ENCODE measurements around the gene IL31. TPM values are rescaled to one million over a fixed set of nuclear protein-coding genes. Genes with fewer than 3 reads are reported as not detected.

Gene IL31
- total RNA-seq, 6 donors from 2014 or later, result not detected

- DNase-seq (peak in 1 of 2 donors; percentile 68), ATAC-seq (ENCODE audit: low FRiP score in 2 of 2) (no peak)
- H3K4me1 ChIP-seq, result no peaks in the 10 kb centered on the region
- H3K36me3 ChIP-seq, result peaks cover 9 to 70% (median 57%) of the 10 kb centered on the region in 4 donors
- H3K27me3 ChIP-seq, result no peaks in the 10 kb centered on the region
- no peak overlapping the region for H3K27ac ChIP-seq
- WGBS, 2 donors, result 82 to 87% methylated on average over 18 to 21 of the region's 21 CpGs
- no peak for TF ChIP-seq EP300 (IDR thresholded peaks at IDR 0.05)
- no peak for TF ChIP-seq POLR2AphosphoS5 (IDR thresholded peaks at IDR 0.05)
- TF ChIP-seq, protein P1, sequence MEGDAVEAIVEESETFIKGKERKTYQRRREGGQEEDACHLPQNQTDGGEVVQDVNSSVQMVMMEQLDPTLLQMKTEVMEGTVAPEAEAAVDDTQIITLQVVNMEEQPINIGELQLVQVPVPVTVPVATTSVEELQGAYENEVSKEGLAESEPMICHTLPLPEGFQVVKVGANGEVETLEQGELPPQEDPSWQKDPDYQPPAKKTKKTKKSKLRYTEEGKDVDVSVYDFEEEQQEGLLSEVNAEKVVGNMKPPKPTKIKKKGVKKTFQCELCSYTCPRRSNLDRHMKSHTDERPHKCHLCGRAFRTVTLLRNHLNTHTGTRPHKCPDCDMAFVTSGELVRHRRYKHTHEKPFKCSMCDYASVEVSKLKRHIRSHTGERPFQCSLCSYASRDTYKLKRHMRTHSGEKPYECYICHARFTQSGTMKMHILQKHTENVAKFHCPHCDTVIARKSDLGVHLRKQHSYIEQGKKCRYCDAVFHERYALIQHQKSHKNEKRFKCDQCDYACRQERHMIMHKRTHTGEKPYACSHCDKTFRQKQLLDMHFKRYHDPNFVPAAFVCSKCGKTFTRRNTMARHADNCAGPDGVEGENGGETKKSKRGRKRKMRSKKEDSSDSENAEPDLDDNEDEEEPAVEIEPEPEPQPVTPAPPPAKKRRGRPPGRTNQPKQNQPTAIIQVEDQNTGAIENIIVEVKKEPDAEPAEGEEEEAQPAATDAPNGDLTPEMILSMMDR (IDR thresholded peaks at IDR 0.05), result no peak
- no peak for TF ChIP-seq POLR2A (IDR thresholded peaks at IDR 0.05)
- no peak overlapping the region for H3K4me3 ChIP-seq
- no peaks in the 10 kb centered on the region for H3K9me3 ChIP-seq
These were observed 31.9 kb downstream of the IL31 start for GRCh38 chr12:122141911-122142725.

- TF ChIP-seq POLR2A (IDR thresholded peaks at IDR 0.05) (no peak), POLR2AphosphoS5 (IDR thresholded peaks at IDR 0.05) (no peak), EP300 (IDR thresholded peaks at IDR 0.05) (no peak)
- TF ChIP-seq, protein P1 (IDR thresholded peaks at IDR 0.05), result no peak
- Histone ChIP-seq H3K4me1 (no peaks in the 10 kb centered on the region), H3K27ac (no peak overlapping the region), H3K27me3 (no peaks in the 10 kb centered on the region), H3K9me3 (no peaks in the 10 kb centered on the region), H3K36me3 (peaks cover 9 to 82% (median 65%) of the 10 kb centered on the region in 4 donors), H3K4me3 (no peak overlapping the region)
- DNase-seq (no peak), ATAC-seq (ENCODE audit: low FRiP score in 2 of 2) (peak in 1 of 2 donors; percentile 3)
- WGBS, 2 donors, result 96 to 99% methylated on average over 15 to 17 of the region's 19 CpGs
These were observed 33.4 kb downstream of the IL31 start for GRCh38 chr12:122140467-122141257.

DNA sequence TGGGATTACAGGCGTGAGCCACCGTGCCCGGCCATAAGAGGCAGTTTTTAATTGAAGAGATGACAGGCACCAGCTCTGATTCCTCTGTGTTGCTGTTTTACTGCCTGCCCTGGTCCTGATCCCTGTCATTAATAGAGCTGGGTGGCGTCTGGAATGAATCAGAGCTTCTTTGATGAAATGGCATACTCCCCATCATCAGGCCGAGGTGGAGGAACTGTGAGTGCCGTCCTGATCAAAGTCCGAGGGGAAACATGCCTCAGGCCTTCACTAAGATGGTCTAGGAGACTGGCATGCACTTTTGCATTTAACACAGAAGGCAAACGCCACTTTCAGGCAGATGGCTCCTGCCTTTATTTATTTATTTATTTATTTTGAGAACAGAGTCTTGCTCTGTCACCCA, 34.1 kb downstream of the IL31 start:
- peaks cover 9 to 90% (median 72%) of the 10 kb centered on the region in 4 donors for H3K36me3 ChIP-seq
- DNase-seq (no peak), ATAC-seq (ENCODE audit: low FRiP score in 2 of 2) (no peak)
- H3K4me3 ChIP-seq, result no peak overlapping the region
- H3K9me3 ChIP-seq, result no peaks in the 10 kb centered on the region
- H3K4me1 ChIP-seq, result no peaks in the 10 kb centered on the region
- no peak overlapping the region for H3K27ac ChIP-seq
- TF ChIP-seq, protein P1 (IDR thresholded peaks at IDR 0.05), result no peak
- TF ChIP-seq POLR2AphosphoS5 (IDR thresholded peaks at IDR 0.05) (no peak), EP300 (IDR thresholded peaks at IDR 0.05) (no peak), POLR2A (IDR thresholded peaks at IDR 0.05) (no peak)
- H3K27me3 ChIP-seq, result no peaks in the 10 kb centered on the region
- 96 to 97% methylated on average over 8 of the region's 8 CpGs for WGBS, 2 donors

DNA sequence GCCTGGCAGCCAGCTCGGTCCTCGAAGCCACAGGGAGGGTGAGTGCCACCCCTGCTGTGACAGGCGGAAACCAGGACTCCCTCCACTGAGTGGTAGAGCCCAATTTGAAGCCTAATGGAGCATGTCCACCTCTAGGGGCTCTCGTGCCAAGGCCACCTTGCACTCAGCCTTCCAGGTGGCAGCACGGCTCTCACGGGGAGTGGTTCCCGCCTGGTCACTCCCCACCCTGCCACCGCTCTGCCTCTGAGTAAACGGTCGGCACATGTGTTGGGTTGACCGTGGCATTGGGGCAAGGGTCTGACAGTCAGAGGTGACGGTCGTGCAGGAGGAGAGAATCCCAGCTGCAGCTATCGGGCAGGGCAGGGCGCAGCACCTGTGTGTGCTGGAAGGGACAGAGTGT, 34.8 kb downstream of the IL31 start:
- TF ChIP-seq POLR2A (IDR thresholded peaks at IDR 0.05) (no peak), EP300 (IDR thresholded peaks at IDR 0.05) (no peak), POLR2AphosphoS5 (IDR thresholded peaks at IDR 0.05) (no peak)
- TF ChIP-seq, protein P1 (IDR thresholded peaks at IDR 0.05), result no peak
- ATAC-seq (ENCODE audit: low FRiP score in 2 of 2), result no peak
- no peak overlapping the region for H3K4me3 ChIP-seq
- H3K9me3 ChIP-seq, result no peaks in the 10 kb centered on the region
- H3K27ac ChIP-seq, result no peak overlapping the region
- H3K36me3 ChIP-seq, result peaks cover 9 to 94% (median 78%) of the 10 kb centered on the region in 4 donors
- DNase-seq, result no peak
- H3K4me1 ChIP-seq, result no peaks in the 10 kb centered on the region
- H3K27me3 ChIP-seq, result no peaks in the 10 kb centered on the region
- 94 to 97% methylated on average over 9 to 15 of the region's 15 CpGs for WGBS, 2 donors

All from upper lobe of left lung (tissue), 6 donors.